Panc1 (cell line): ENCODE results near the gene PFKFB3. TPM values are rescaled to one million over a fixed set of nuclear protein-coding genes. Genes with fewer than 3 reads are reported as not detected.

ENCODE experiments used
- ATAC-seq: fragments of 200-7000 bp; cut with Tn5 transposase; 2 replicates; pipeline ENCODE4 v1.9.1; 2020; ENCODE audit warnings: mild to moderate bottlenecking, moderate library complexity
- BruUV-seq: library from RNA; stranded (reverse); fragments of 400-500 nt; replicated peaks from 2 replicates; lab custom pipeline; 2021; lab: Mats Ljungman, UMichigan
- CTCF ChIA-PET: fragments of 300-600 bp; sonication (Branson Sonifier 250); formaldehyde crosslinking; loops from one replicate; lab custom pipeline; 2022; ENCODE audit warnings: antibody characterized with exemption; lab: Charles Lee
- POLR2A ChIA-PET: fragments of 300-600 bp; sonication (Branson Sonifier 250); formaldehyde crosslinking; loops from one replicate; lab custom pipeline; 2022; ENCODE audit warnings: antibody characterized with exemption; lab: Charles Lee
- DNase-seq: peaks from one replicate; pipeline ENCODE4 v3.0.0-alpha.2; 2010; ENCODE audit warnings: low read depth, low spot score
- H3K27ac ChIP-seq: 2 replicates; pipeline ENCODE4 v1.5.1; 2011; ENCODE audit warnings: mild to moderate bottlenecking, low read length, inconsistent platforms
- H3K27me3 ChIP-seq: fragments of 200-500 bp; sonication (Bioruptor generic); 2 replicates; pipeline ENCODE4 v1.6.0; 2014; ENCODE audit warnings: low read length, inconsistent platforms; ENCODE audit not compliant: control insufficient read depth, insufficient read depth
- H3K36me3 ChIP-seq: fragments of 200-500 bp; sonication (Bioruptor generic); 2 replicates; pipeline ENCODE4 v1.5.1; 2014; ENCODE audit warnings: inconsistent platforms, mild to moderate bottlenecking, low read length, moderate library complexity; ENCODE audit not compliant: control insufficient read depth, insufficient read depth
- H3K4me1 ChIP-seq: 2 replicates; pipeline ENCODE4 v1.5.1; 2011; ENCODE audit warnings: inconsistent platforms, mild to moderate bottlenecking, low read length, moderate library complexity; ENCODE audit not compliant: control insufficient read depth, insufficient read depth
- H3K4me3 ChIP-seq, 2 experiments: 2 replicates each; pipeline ENCODE4 v1.5.1; 2011 to 2012; ENCODE audit warnings: low read depth in 2 of 2, low read length in 2 of 2, mild to moderate bottlenecking in 2 of 2, inconsistent platforms in 1 of 2, moderate library complexity in 1 of 2
- H3K9me3 ChIP-seq: fragments of 200-500 bp; sonication (Bioruptor generic); 2 replicates; pipeline ENCODE4 v1.5.1; 2014; ENCODE audit warnings: low read depth, mild to moderate bottlenecking, inconsistent platforms, low read length, moderate library complexity; ENCODE audit not compliant: control insufficient read depth, insufficient read depth
- POLR2AphosphoS5 ChIP-seq: IDR thresholded peaks from 2 replicates; pipeline ENCODE4 v1.6.1; 2012; ENCODE audit warnings: mild to moderate bottlenecking, low read depth, low read length, moderate library complexity
- SIN3A ChIP-seq: IDR thresholded peaks from 2 replicates; pipeline ENCODE4 v1.6.1; 2012; ENCODE audit warnings: low read depth, mild to moderate bottlenecking, low read length, moderate library complexity, borderline replicate concordance; ENCODE audit not compliant: insufficient read depth
- TCF7L2 ChIP-seq: IDR thresholded peaks from 2 replicates; pipeline ENCODE4 v1.6.1; 2011; ENCODE audit warnings: mild to moderate bottlenecking, low read depth, low read length, inconsistent platforms
- in situ Hi-C: cut with HindIII; loops from 2 replicates; pipeline ENCODE4 v1.10.0; 2016; ENCODE audit warnings: low sequenced_read_pairs, low pct_unique_long_range_greater_than_20kb
- intact Hi-C: fragments of 100-400 bp; cut with micrococcal nuclease; formaldehyde crosslinking; loops from one replicate; pipeline ENCODE4 v1.10.0; 2022; ENCODE audit not compliant: unreplicated experiment
- total RNA-seq: library from RNA; stranded (reverse); gene quantifications from one replicate; pipeline ENCODE4 v1.2.1, GENCODE V29; 2021; ENCODE audit not compliant: unreplicated experiment
- TF ChIP-seq, protein P1 (sequence below): fragments of 450-650 bp; IDR thresholded peaks from 2 replicates; pipeline ENCODE4 v1.5.1; 2017; ENCODE audit warnings: mild to moderate bottlenecking
- TF ChIP-seq, protein P2 (sequence below), 2 experiments: IDR thresholded peaks; 2 replicates each; pipeline ENCODE4 v1.6.1; 2011 to 2012; ENCODE audit warnings: low read depth in 2 of 2, control low read depth in 1 of 2, low read length in 1 of 2, mild to moderate bottlenecking in 1 of 2, moderate library complexity in 1 of 2; ENCODE audit not compliant: insufficient read depth in 1 of 2

PFKFB3 gene
- total RNA-seq, 1 experiment from 2014 or later = 17.1 TPM

DNA sequence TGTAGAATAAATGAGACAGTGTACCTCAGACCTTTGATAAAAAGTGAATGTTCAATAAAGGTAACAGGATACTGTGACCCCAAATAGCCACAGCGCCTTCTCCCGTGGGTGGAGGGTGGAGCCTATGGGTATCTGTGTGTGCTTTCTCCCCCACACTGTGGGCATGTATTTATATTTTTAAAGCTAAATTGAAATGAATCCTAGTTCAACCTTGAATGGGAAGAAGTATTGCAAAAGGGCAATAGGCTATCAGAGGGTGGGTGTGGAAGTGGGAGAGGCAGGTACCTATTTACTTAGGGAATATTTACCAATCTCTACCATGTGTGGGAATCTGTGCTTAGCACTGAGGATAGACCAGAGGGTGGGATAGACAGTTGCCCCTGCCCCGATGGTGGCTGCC lies 68.9 kb downstream of the PFKFB3 start:
- H3K4me1 ChIP-seq = no peaks in the 10 kb centered on the region
- no peak for DNase-seq
- H3K27ac ChIP-seq = no peak overlapping the region
- intact Hi-C loops = no loop called here
- H3K9me3 ChIP-seq = no peaks in the 10 kb centered on the region
- ATAC-seq = no peak
- no peaks in the 10 kb centered on the region for H3K36me3 ChIP-seq
- ChIA-PET POLR2A (no interaction called here), CTCF (no interaction called here)
- no TSS peak for BruUV-seq
- no peaks in the 10 kb centered on the region for H3K27me3 ChIP-seq
- no peak overlapping the region for H3K4me3 ChIP-seq
- TF ChIP-seq SIN3A (no peak), POLR2AphosphoS5 (no peak), TCF7L2 (no peak)
- TF ChIP-seq, protein P1, sequence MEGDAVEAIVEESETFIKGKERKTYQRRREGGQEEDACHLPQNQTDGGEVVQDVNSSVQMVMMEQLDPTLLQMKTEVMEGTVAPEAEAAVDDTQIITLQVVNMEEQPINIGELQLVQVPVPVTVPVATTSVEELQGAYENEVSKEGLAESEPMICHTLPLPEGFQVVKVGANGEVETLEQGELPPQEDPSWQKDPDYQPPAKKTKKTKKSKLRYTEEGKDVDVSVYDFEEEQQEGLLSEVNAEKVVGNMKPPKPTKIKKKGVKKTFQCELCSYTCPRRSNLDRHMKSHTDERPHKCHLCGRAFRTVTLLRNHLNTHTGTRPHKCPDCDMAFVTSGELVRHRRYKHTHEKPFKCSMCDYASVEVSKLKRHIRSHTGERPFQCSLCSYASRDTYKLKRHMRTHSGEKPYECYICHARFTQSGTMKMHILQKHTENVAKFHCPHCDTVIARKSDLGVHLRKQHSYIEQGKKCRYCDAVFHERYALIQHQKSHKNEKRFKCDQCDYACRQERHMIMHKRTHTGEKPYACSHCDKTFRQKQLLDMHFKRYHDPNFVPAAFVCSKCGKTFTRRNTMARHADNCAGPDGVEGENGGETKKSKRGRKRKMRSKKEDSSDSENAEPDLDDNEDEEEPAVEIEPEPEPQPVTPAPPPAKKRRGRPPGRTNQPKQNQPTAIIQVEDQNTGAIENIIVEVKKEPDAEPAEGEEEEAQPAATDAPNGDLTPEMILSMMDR = no peak
- TF ChIP-seq, protein P2, sequence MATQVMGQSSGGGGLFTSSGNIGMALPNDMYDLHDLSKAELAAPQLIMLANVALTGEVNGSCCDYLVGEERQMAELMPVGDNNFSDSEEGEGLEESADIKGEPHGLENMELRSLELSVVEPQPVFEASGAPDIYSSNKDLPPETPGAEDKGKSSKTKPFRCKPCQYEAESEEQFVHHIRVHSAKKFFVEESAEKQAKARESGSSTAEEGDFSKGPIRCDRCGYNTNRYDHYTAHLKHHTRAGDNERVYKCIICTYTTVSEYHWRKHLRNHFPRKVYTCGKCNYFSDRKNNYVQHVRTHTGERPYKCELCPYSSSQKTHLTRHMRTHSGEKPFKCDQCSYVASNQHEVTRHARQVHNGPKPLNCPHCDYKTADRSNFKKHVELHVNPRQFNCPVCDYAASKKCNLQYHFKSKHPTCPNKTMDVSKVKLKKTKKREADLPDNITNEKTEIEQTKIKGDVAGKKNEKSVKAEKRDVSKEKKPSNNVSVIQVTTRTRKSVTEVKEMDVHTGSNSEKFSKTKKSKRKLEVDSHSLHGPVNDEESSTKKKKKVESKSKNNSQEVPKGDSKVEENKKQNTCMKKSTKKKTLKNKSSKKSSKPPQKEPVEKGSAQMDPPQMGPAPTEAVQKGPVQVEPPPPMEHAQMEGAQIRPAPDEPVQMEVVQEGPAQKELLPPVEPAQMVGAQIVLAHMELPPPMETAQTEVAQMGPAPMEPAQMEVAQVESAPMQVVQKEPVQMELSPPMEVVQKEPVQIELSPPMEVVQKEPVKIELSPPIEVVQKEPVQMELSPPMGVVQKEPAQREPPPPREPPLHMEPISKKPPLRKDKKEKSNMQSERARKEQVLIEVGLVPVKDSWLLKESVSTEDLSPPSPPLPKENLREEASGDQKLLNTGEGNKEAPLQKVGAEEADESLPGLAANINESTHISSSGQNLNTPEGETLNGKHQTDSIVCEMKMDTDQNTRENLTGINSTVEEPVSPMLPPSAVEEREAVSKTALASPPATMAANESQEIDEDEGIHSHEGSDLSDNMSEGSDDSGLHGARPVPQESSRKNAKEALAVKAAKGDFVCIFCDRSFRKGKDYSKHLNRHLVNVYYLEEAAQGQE (IDR thresholded peaks at IDR 0.05; ENCODE audit: insufficient read depth in 1 of 2, low read depth in 2 of 2, low read length in 1 of 2) = no peak
- in situ Hi-C loops = no loop called here

DNA sequence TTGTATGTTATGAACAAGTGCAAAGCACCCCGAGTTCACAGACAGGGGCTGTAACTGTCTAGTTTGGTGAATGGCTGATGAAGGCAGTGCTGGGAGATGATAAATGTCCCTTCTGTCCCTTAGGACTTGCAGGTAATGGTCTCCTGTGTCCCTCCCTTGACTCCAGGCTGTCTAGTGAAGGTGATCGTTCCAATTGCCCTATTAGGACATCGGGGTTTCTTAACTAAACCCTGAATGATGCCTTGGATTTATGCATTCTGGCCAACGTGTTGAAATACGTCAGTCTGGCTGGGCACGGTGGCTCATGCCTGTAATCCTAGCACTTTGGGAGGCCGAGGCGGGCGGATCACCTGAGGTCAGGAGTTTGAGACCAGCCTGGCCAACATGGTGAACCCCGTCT lies 69.4 kb downstream of the PFKFB3 start:
- TF ChIP-seq POLR2AphosphoS5 (no peak), TCF7L2 (no peak), SIN3A (no peak)
- TF ChIP-seq, protein P2 (IDR thresholded peaks at IDR 0.05; ENCODE audit: insufficient read depth in 1 of 2, low read depth in 2 of 2, low read length in 1 of 2) = no peak
- TF ChIP-seq, protein P1 = no peak
- H3K4me3 ChIP-seq = no peak overlapping the region
- H3K27me3 ChIP-seq = no peaks in the 10 kb centered on the region
- in situ Hi-C loops = no loop called here
- ATAC-seq (no peak), DNase-seq (no peak)
- no peak overlapping the region for H3K27ac ChIP-seq
- no peaks in the 10 kb centered on the region for H3K9me3 ChIP-seq
- ChIA-PET CTCF (no interaction called here), POLR2A (no interaction called here)
- no TSS peak for BruUV-seq
- H3K4me1 ChIP-seq = no peaks in the 10 kb centered on the region
- H3K36me3 ChIP-seq = no peaks in the 10 kb centered on the region
- intact Hi-C loops = no loop called here
